Measurements from ENCODE around the gene MSMO1. TPM values are rescaled to one million over a fixed set of nuclear protein-coding genes. Genes with fewer than 3 reads are reported as not detected.

MSMO1 gene
- total and polyA plus RNA-seq, 3 donors from 2014 or later, result 60.9 to 85.0 (median 77.5) TPM

DNA sequence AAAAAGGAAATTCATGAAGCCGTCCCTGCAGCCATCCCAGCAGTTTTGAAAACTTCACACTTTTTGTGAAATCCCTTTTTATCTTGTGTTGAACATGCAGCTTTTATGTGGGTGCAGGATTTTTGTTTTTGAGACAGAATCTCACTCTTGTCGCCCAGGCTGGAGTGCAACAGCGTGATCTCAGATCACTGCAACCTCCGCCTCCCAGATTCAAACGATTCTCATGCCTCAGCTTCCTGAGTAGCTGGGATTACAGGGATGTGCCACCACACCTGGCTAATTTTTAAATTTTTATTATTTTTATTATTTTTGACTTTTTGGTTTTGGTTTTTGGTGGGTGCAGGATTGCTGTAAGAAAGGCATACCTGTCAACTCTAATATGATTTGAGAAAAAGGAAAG is 8.0 kb upstream of the MSMO1 start:
- H3K4me1 ChIP-seq, result peaks cover 4% of the 10 kb centered on the region
- no peaks in the 10 kb centered on the region for H3K9me3 ChIP-seq
- no peak for DNase-seq
- no peak overlapping the region for H3K27ac ChIP-seq
- TF ChIP-seq POLR2A (IDR thresholded peaks at IDR 0.05), result no peak
- TF ChIP-seq, protein P1, sequence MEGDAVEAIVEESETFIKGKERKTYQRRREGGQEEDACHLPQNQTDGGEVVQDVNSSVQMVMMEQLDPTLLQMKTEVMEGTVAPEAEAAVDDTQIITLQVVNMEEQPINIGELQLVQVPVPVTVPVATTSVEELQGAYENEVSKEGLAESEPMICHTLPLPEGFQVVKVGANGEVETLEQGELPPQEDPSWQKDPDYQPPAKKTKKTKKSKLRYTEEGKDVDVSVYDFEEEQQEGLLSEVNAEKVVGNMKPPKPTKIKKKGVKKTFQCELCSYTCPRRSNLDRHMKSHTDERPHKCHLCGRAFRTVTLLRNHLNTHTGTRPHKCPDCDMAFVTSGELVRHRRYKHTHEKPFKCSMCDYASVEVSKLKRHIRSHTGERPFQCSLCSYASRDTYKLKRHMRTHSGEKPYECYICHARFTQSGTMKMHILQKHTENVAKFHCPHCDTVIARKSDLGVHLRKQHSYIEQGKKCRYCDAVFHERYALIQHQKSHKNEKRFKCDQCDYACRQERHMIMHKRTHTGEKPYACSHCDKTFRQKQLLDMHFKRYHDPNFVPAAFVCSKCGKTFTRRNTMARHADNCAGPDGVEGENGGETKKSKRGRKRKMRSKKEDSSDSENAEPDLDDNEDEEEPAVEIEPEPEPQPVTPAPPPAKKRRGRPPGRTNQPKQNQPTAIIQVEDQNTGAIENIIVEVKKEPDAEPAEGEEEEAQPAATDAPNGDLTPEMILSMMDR (IDR thresholded peaks at IDR 0.05), result no peak
- 93 to 97% methylated on average over 5 of the region's 5 CpGs for WGBS, 2 donors
- no peak overlapping the region for H3K4me3 ChIP-seq
- H3K27me3 ChIP-seq, result no peaks in the 10 kb centered on the region
- H3K36me3 ChIP-seq (ENCODE audit: low read depth, missing control alignments), result no peaks in the 10 kb centered on the region
- intact Hi-C loops (cut with DNase I; ENCODE audit: low total_unique reads), result no loop called here

DNA sequence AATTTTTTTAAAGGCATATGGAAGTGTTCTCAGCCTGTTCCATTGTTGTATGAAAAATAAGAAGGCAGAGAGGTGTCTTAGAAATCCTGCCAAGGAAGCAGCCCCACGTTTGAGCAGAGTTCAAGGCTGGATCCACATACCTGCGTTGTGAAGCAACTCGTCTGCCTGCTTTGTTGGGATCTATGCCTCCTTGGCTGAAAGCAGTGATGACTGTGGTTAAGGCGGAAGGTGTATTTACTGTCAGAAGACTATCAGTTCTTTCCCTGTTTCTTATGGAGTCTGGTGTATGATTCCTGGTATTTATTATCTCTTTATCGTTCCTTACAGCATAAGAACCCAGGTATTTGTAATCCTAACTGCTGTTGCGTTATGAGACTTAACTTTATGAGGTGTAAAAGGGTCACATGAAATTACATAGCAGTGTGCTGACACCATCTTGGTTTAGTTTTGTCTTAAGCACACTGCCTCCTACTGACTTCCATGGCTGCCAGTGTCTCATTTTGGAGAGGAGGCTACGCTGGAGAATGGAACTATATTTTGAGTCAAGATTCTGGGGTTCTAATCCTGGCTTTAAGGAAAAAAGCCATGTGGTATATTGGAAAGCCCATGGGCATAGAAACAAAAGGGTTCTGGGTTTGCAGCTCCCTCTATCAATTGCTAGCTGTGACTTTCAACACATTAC is 3.1 kb upstream of the MSMO1 start:
- Histone ChIP-seq H3K4me1 (peaks cover 20% of the 10 kb centered on the region), H3K27me3 (no peaks in the 10 kb centered on the region), H3K4me3 (no peak overlapping the region), H3K9me3 (no peaks in the 10 kb centered on the region), H3K36me3 (ENCODE audit: low read depth, missing control alignments) (no peaks in the 10 kb centered on the region), H3K27ac (no peak overlapping the region)
- intact Hi-C loops (cut with DNase I; ENCODE audit: low total_unique reads), result no loop called here
- TF ChIP-seq POLR2A (IDR thresholded peaks at IDR 0.05), result no peak
- TF ChIP-seq, protein P1 (IDR thresholded peaks at IDR 0.05), result no peak
- 58 to 59% methylated on average over 7 of the region's 7 CpGs for WGBS, 2 donors
- DNase-seq, result no peak

DNA sequence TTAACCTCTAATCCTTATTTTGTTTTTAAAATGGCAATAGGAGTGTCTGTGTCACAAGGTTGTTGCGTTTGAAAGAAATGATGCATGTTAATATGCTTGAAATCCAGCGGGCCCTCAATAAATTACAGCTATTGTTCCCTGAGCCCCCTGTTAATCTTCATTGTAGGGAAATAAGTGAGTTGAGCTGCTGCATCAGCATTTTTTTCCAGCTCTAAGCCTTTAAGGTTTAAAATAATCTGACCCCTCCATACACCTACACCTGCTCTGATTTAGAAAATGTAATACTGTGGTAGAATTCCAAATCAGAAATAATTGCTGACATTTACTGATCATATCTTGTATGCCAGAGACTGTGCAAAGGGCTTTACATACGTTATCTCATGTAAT is 2.6 kb upstream of the MSMO1 start:
- TF ChIP-seq, protein P1 (IDR thresholded peaks at IDR 0.05), result no peak
- no peak for TF ChIP-seq POLR2A (IDR thresholded peaks at IDR 0.05)
- no peak for DNase-seq
- Histone ChIP-seq H3K4me3 (no peak overlapping the region), H3K36me3 (ENCODE audit: low read depth, missing control alignments) (no peaks in the 10 kb centered on the region), H3K4me1 (peaks cover 20% of the 10 kb centered on the region), H3K27me3 (no peaks in the 10 kb centered on the region), H3K9me3 (no peaks in the 10 kb centered on the region), H3K27ac (no peak overlapping the region)
- intact Hi-C loops (cut with DNase I; ENCODE audit: low total_unique reads), result no loop called here
- WGBS, 2 donors, result 69 to 80% methylated on average over 3 of the region's 3 CpGs

DNA sequence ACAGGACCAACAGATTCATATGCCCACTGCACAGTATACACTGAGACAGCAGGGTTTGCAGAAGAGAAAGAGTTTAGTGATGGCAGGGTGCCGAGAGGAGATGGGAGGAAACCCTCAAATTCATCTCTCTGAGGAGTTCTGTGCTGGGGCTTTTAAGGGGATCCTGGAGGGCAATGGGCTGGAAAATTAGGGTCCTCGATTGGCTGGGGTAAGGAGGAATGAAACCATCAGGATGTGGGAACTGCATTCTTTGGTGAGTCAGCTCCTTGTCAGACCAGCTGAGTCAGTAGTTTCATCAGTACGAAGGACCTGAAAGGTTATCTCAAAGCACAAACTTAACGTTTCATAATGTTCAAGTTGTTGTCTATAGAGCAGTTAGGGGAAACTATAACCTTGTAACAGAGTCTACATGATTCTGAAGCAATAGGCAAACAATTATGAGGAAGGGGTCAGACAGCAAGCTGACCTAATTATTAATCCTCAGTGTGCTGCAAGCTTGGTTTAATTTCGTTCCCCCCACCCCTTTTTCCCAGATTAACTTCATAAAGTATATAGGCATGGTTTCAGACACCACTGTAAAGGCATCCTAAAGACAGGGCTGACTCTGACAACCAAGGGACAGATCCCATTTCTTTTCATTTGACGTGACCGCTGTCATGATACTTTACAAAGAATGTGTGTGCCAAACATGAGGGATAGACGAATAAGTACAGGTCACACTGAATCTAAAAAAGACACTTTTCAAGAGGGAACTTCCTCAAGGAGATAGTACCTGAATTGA is 1.5 kb upstream of the MSMO1 start:
- Histone ChIP-seq H3K27me3 (no peaks in the 10 kb centered on the region), H3K9me3 (no peaks in the 10 kb centered on the region), H3K27ac (peak overlapping the region; percentile 80 to 92), H3K4me3 (no peak overlapping the region), H3K4me1 (peaks cover 20% of the 10 kb centered on the region), H3K36me3 (ENCODE audit: low read depth, missing control alignments) (no peaks in the 10 kb centered on the region)
- DNase-seq, result no peak
- 36 to 43% methylated on average over 8 of the region's 8 CpGs for WGBS, 2 donors
- intact Hi-C loops (cut with DNase I; ENCODE audit: low total_unique reads), result no loop called here
- TF ChIP-seq, protein P1 (IDR thresholded peaks at IDR 0.05), result no peak
- TF ChIP-seq POLR2A (IDR thresholded peaks at IDR 0.05), result no peak
